ENCODE measurements around the gene PRG2.

The PRG2 gene

GRCh38 chr11:57391539-57391938 is 1.1 kb upstream of the PRG2 start:
- H4K5ac ChIP-seq (ENCODE audit: low read length), result no peak overlapping the region
- H3K36me3 ChIP-seq (ENCODE audit: control insufficient read depth, insufficient read depth, low read length), result no peaks in the 10 kb centered on the region
- no peaks in the 10 kb centered on the region for H3K79me1 ChIP-seq (ENCODE audit: low read length)
- H3K4me1 ChIP-seq (ENCODE audit: control insufficient read depth, low read depth, low read length), result no peaks in the 10 kb centered on the region
- no peaks in the 10 kb centered on the region for H3K27me3 ChIP-seq (ENCODE audit: insufficient read depth, low read length, poor library complexity)
- no peak overlapping the region for H2BK120ac ChIP-seq (ENCODE audit: low read depth, low read length)
- H3K4me3 ChIP-seq (ENCODE audit: low read length), result no peak overlapping the region
- WGBS (ENCODE audit: extremely low coverage, insufficient coverage, low lambda C conversion rate), result no CpG with 5 or more reads among the region's 2 CpGs
- H3K27ac ChIP-seq (ENCODE audit: low read depth, low read length), result no peak overlapping the region
- H3K9ac ChIP-seq (ENCODE audit: low read length), result no peak overlapping the region
- H3K79me2 ChIP-seq (ENCODE audit: control insufficient read depth, insufficient read depth, low read length), result no peaks in the 10 kb centered on the region
- no peak overlapping the region for H3K23ac ChIP-seq (ENCODE audit: low read length)
- H3K4me2 ChIP-seq (ENCODE audit: low read length), result no peak overlapping the region
- H2BK5ac ChIP-seq (ENCODE audit: low read length), result no peak overlapping the region
- no peak overlapping the region for H3K56ac ChIP-seq (ENCODE audit: low read length)
- H2AK5ac ChIP-seq (ENCODE audit: low read length), result no peak overlapping the region
- no peak overlapping the region for H3K4ac ChIP-seq (ENCODE audit: low read depth, low read length)
- no peak for DNase-seq
- H3K18ac ChIP-seq (ENCODE audit: low read length), result no peak overlapping the region
- no peak overlapping the region for H2BK15ac ChIP-seq (replicated peaks; ENCODE audit: low read depth)
- H4K8ac ChIP-seq (ENCODE audit: low read depth, low read length), result no peak overlapping the region

- no peak overlapping the region for H3K27ac ChIP-seq (ENCODE audit: low read depth, low read length)
- no peaks in the 10 kb centered on the region for H3K36me3 ChIP-seq (ENCODE audit: control insufficient read depth, insufficient read depth, low read length)
- H3K9ac ChIP-seq (ENCODE audit: low read length), result no peak overlapping the region
- no peak overlapping the region for H3K4ac ChIP-seq (ENCODE audit: low read depth, low read length)
- DNase-seq, result no peak
- no peak overlapping the region for H3K18ac ChIP-seq (ENCODE audit: low read length)
- no peak overlapping the region for H2BK15ac ChIP-seq (replicated peaks; ENCODE audit: low read depth)
- no peak overlapping the region for H2AK5ac ChIP-seq (ENCODE audit: low read length)
- no peak overlapping the region for H3K56ac ChIP-seq (ENCODE audit: low read length)
- no peak overlapping the region for H3K4me3 ChIP-seq (ENCODE audit: low read length)
- no peaks in the 10 kb centered on the region for H3K79me1 ChIP-seq (ENCODE audit: low read length)
- H3K4me2 ChIP-seq (ENCODE audit: low read length), result no peak overlapping the region
- WGBS (ENCODE audit: extremely low coverage, insufficient coverage, low lambda C conversion rate), result no CpG with 5 or more reads among the region's 3 CpGs
- H2BK120ac ChIP-seq (ENCODE audit: low read depth, low read length), result no peak overlapping the region
- no peaks in the 10 kb centered on the region for H3K79me2 ChIP-seq (ENCODE audit: control insufficient read depth, insufficient read depth, low read length)
- H2BK5ac ChIP-seq (ENCODE audit: low read length), result no peak overlapping the region
- H3K27me3 ChIP-seq (ENCODE audit: insufficient read depth, low read length, poor library complexity), result no peaks in the 10 kb centered on the region
- no peak overlapping the region for H3K23ac ChIP-seq (ENCODE audit: low read length)
- no peak overlapping the region for H4K8ac ChIP-seq (ENCODE audit: low read depth, low read length)
- H4K5ac ChIP-seq (ENCODE audit: low read length), result no peak overlapping the region
- H3K4me1 ChIP-seq (ENCODE audit: control insufficient read depth, low read depth, low read length), result no peaks in the 10 kb centered on the region
Measured at GRCh38 chr11:57391111-57391510, 661 bp upstream of the PRG2 start.

- no CpG with 5 or more reads among the region's 16 CpGs for WGBS (ENCODE audit: extremely low coverage, insufficient coverage, low lambda C conversion rate)
Measured at GRCh38 chr11:57387289-57388030, 3.0 kb downstream of the PRG2 start.

GRCh38 chr11:57386178-57386940 is 4.1 kb downstream of the PRG2 start:
- Histone ChIP-seq H3K18ac (ENCODE audit: low read length) (no peak overlapping the region), H3K4ac (ENCODE audit: low read depth, low read length) (no peak overlapping the region), H3K27ac (ENCODE audit: low read depth, low read length) (no peak overlapping the region), H3K36me3 (ENCODE audit: control insufficient read depth, insufficient read depth, low read length) (no peaks in the 10 kb centered on the region), H2AK5ac (ENCODE audit: low read length) (no peak overlapping the region), H4K8ac (ENCODE audit: low read depth, low read length) (no peak overlapping the region), H3K56ac (ENCODE audit: low read length) (no peak overlapping the region), H3K9ac (ENCODE audit: low read length) (no peak overlapping the region), H2BK5ac (ENCODE audit: low read length) (no peak overlapping the region), H3K23ac (ENCODE audit: low read length) (no peak overlapping the region), H4K5ac (ENCODE audit: low read length) (no peak overlapping the region), H3K4me2 (ENCODE audit: low read length) (no peak overlapping the region), H3K79me1 (ENCODE audit: low read length) (no peaks in the 10 kb centered on the region), H3K27me3 (ENCODE audit: insufficient read depth, low read length, poor library complexity) (no peaks in the 10 kb centered on the region), H3K79me2 (ENCODE audit: control insufficient read depth, insufficient read depth, low read length) (no peaks in the 10 kb centered on the region), H3K4me1 (ENCODE audit: control insufficient read depth, low read depth, low read length) (no peaks in the 10 kb centered on the region), H3K4me3 (ENCODE audit: low read length) (no peak overlapping the region), H2BK15ac (replicated peaks; ENCODE audit: low read depth) (no peak overlapping the region), H2BK120ac (ENCODE audit: low read depth, low read length) (no peak overlapping the region)
- DNase-seq, result no peak
- no CpG with 5 or more reads among the region's 5 CpGs for WGBS (ENCODE audit: extremely low coverage, insufficient coverage, low lambda C conversion rate)

More at GRCh38 chr11:57387289-57388030, 3.0 kb downstream of the PRG2 start:
- no peak overlapping the region for H3K23ac ChIP-seq (ENCODE audit: low read length)
- H3K79me2 ChIP-seq (ENCODE audit: control insufficient read depth, insufficient read depth, low read length), result no peaks in the 10 kb centered on the region
- no peak overlapping the region for H2BK120ac ChIP-seq (ENCODE audit: low read depth, low read length)
- H4K8ac ChIP-seq (ENCODE audit: low read depth, low read length), result no peak overlapping the region
- H2AK5ac ChIP-seq (ENCODE audit: low read length), result no peak overlapping the region
- no peak overlapping the region for H3K27ac ChIP-seq (ENCODE audit: low read depth, low read length)
- H3K4me1 ChIP-seq (ENCODE audit: control insufficient read depth, low read depth, low read length), result no peaks in the 10 kb centered on the region
- H3K27me3 ChIP-seq (ENCODE audit: insufficient read depth, low read length, poor library complexity), result no peaks in the 10 kb centered on the region
- H4K5ac ChIP-seq (ENCODE audit: low read length), result no peak overlapping the region
- no peak overlapping the region for H3K4me3 ChIP-seq (ENCODE audit: low read length)
- H3K4me2 ChIP-seq (ENCODE audit: low read length), result no peak overlapping the region
- H3K9ac ChIP-seq (ENCODE audit: low read length), result no peak overlapping the region
- H3K4ac ChIP-seq (ENCODE audit: low read depth, low read length), result no peak overlapping the region
- H3K79me1 ChIP-seq (ENCODE audit: low read length), result no peaks in the 10 kb centered on the region
- H3K18ac ChIP-seq (ENCODE audit: low read length), result no peak overlapping the region
- no peaks in the 10 kb centered on the region for H3K36me3 ChIP-seq (ENCODE audit: control insufficient read depth, insufficient read depth, low read length)
- H2BK5ac ChIP-seq (ENCODE audit: low read length), result no peak overlapping the region
- H2BK15ac ChIP-seq (replicated peaks; ENCODE audit: low read depth), result no peak overlapping the region
- H3K56ac ChIP-seq (ENCODE audit: low read length), result no peak overlapping the region
- DNase-seq, result no peak

GRCh38 chr11:57380975-57381374 is 9.5 kb downstream of the PRG2 start, which contains the start of gene PRG3:
Gene PRG3 (minus strand): TSS chr11:57381150. CDS start chr11:57380708, 442 bp downstream.
- no peaks in the 10 kb centered on the region for H3K27me3 ChIP-seq (ENCODE audit: insufficient read depth, low read length, poor library complexity)
- H3K4me1 ChIP-seq (ENCODE audit: control insufficient read depth, low read depth, low read length), result no peaks in the 10 kb centered on the region
- no peak within 1 kb of the TSS for H3K4ac ChIP-seq (ENCODE audit: low read depth, low read length)
- no peak within 1 kb of the TSS for H2AK5ac ChIP-seq (ENCODE audit: low read length)
- H3K79me2 ChIP-seq (ENCODE audit: control insufficient read depth, insufficient read depth, low read length), result no peaks in the 10 kb centered on the region
- no peak within 1 kb of the TSS for H3K56ac ChIP-seq (ENCODE audit: low read length)
- no peaks in the 10 kb centered on the region for H3K36me3 ChIP-seq (ENCODE audit: control insufficient read depth, insufficient read depth, low read length)
- H4K5ac ChIP-seq (ENCODE audit: low read length), result no peak within 1 kb of the TSS
- H3K4me3 ChIP-seq (ENCODE audit: low read length), result no peak within 1 kb of the TSS
- no CpG with 5 or more reads among the region's 2 CpGs for whole genome bisulfite sequencing (ENCODE audit: extremely low coverage, insufficient coverage, low lambda C conversion rate)
- no peak within 1 kb of the TSS for H2BK120ac ChIP-seq (ENCODE audit: low read depth, low read length)
- no peak within 1 kb of the TSS for H3K27ac ChIP-seq (ENCODE audit: low read depth, low read length)
- DNase-seq, result no peak
- no peak within 1 kb of the TSS for H2BK15ac ChIP-seq (replicated peaks; ENCODE audit: low read depth)
- no peak within 1 kb of the TSS for H3K23ac ChIP-seq (ENCODE audit: low read length)
- no peak within 1 kb of the TSS for H2BK5ac ChIP-seq (ENCODE audit: low read length)
- H3K18ac ChIP-seq (ENCODE audit: low read length), result no peak within 1 kb of the TSS
- no peak within 1 kb of the TSS for H4K8ac ChIP-seq (ENCODE audit: low read depth, low read length)
- H3K9ac ChIP-seq (ENCODE audit: low read length), result no peak within 1 kb of the TSS
- H3K4me2 ChIP-seq (ENCODE audit: low read length), result no peak within 1 kb of the TSS
- no peaks in the 10 kb centered on the region for H3K79me1 ChIP-seq (ENCODE audit: low read length)
